Loucy (cell line): ENCODE data around the gene ASB4.

Source experiments
- CTCF ChIP-seq: fragments of 200-600 bp; sonication (generic); conservative IDR thresholded peaks from 2 replicates; pipeline ENCODE4 v1.5.1; 2014; ENCODE audit warnings: mild to moderate bottlenecking, antibody characterized with exemption, low read length
- EZH2phosphoT487 ChIP-seq: fragments of 200-600 bp; IDR thresholded peaks from 2 replicates; pipeline ENCODE4 v1.6.1; 2018; ENCODE audit warnings: antibody characterized with exemption, mild to moderate bottlenecking, moderate library complexity, borderline replicate concordance

GRCh38 chr7:95508780-95509179, 23.0 kb downstream of the ASB4 start:
- TF ChIP-seq CTCF, result no peak
- TF ChIP-seq EZH2phosphoT487, result no peak
